ENCODE measurements around the gene C11orf91.
"Not testable (repeated sequence)": the region's sequence is repeated elsewhere in the genome, so short reads cannot be mapped to it uniquely, and the experiment has no call there.

Gene C11orf91

GRCh38 chr11:33700502-33701271 is at the start of gene C11orf91:
C11orf91 (minus strand) TSS chr11:33700826; CDS start chr11:33700740, 86 bp downstream.
- peak; percentile 91 for DNase-seq

- DNase-seq, result no peak
Measured at GRCh38 chr11:33747979-33748378, 47.4 kb upstream of the C11orf91 start.

GRCh38 chr11:33743291-33743690 is 42.7 kb upstream of the C11orf91 start:
- no peak for DNase-seq

- no peak for DNase-seq
Measured at GRCh38 chr11:33742249-33742851, 41.7 kb upstream of the C11orf91 start.

GRCh38 chr11:33741806-33742205 is 41.2 kb upstream of the C11orf91 start:
- no peak for DNase-seq

- no peak for DNase-seq
Measured at GRCh38 chr11:33737362-33737821, 36.8 kb upstream of the C11orf91 start.

GRCh38 chr11:33736148-33736812 is 35.7 kb upstream of the C11orf91 start, which contains the start of gene CD59:
CD59 (minus strand) TSS chr11:33736423; CDS start chr11:33722445, 13,978 bp downstream.
- peak; percentile 86 for DNase-seq

GRCh38 chr11:33735271-33736147 is 34.9 kb upstream of the C11orf91 start:
- no peak for DNase-seq

GRCh38 chr11:33734441-33735270 is 34.0 kb upstream of the C11orf91 start:
- DNase-seq, result no peak

GRCh38 chr11:33733980-33734379 is 33.4 kb upstream of the C11orf91 start:
- DNase-seq, result no peak

GRCh38 chr11:33731723-33732531 is 31.3 kb upstream of the C11orf91 start:
- no peak for DNase-seq

GRCh38 chr11:33730716-33731115 is 30.1 kb upstream of the C11orf91 start:
- no peak for DNase-seq

- DNase-seq, result not testable (repeated sequence)
Measured at GRCh38 chr11:33729072-33729664, 28.5 kb upstream of the C11orf91 start.

- not testable (repeated sequence) for DNase-seq
Measured at GRCh38 chr11:33727539-33727938, 26.9 kb upstream of the C11orf91 start.

- DNase-seq, result no peak
Measured at GRCh38 chr11:33725496-33725895, 24.9 kb upstream of the C11orf91 start.

- DNase-seq, result no peak
Measured at GRCh38 chr11:33724644-33725035, 24.0 kb upstream of the C11orf91 start.

GRCh38 chr11:33723238-33723881 is 22.7 kb upstream of the C11orf91 start:
- no peak for DNase-seq

- no peak for DNase-seq
Measured at GRCh38 chr11:33722590-33723234, 22.1 kb upstream of the C11orf91 start.

- no peak for DNase-seq
Measured at GRCh38 chr11:33721984-33722383, 21.4 kb upstream of the C11orf91 start.

All from activated CD4-positive, alpha-beta T cell treated with anti-CD3 and anti-CD28 coated beads for 1 hour (primary cell).